Activated CD8-positive, alpha-beta T cell treated with anti-CD3 and anti-CD28 coated beads for 36 hours (primary cell): Measurements from ENCODE around the gene NCAPH2. TPM values are rescaled to one million over a fixed set of nuclear protein-coding genes. Genes with fewer than 3 reads are reported as not detected.
A peak's percentile ranks its signal among the peaks of the same experiment; 100 is the strongest.

Source experiments
- ATAC-seq: fragments of 200-7000 bp; cut with Tn5 transposase; one replicate; pipeline ENCODE4 v1.10.0; 2021; ENCODE audit warnings: mild to moderate bottlenecking, moderate library complexity
- CTCF ChIA-PET: fragments of 350-600 bp; sonication (Branson Sonifier 250); formaldehyde crosslinking; loops from one replicate; lab custom pipeline; 2021; ENCODE audit warnings: antibody characterized with exemption; lab: Charles Lee
- POLR2A ChIA-PET: fragments of 350-600 bp; sonication (Branson Sonifier 250); formaldehyde crosslinking; loops from one replicate; lab custom pipeline; 2021; ENCODE audit warnings: antibody characterized with exemption; lab: Charles Lee
- DNase-seq: peaks from one replicate; pipeline ENCODE4 v3.0.0-alpha.2; 2020
- H3K27ac Mint-ChIP-seq: one replicate; pipeline ENCODE4 v1.8.0; 2021; ENCODE audit warnings: mild to moderate bottlenecking, mixed read lengths
- H3K27me3 Mint-ChIP-seq: one replicate; pipeline ENCODE4 v1.8.0; 2021; ENCODE audit warnings: mixed read lengths
- H3K36me3 Mint-ChIP-seq: one replicate; pipeline ENCODE4 v1.8.0; 2021; ENCODE audit warnings: low read depth, mixed read lengths
- H3K4me1 Mint-ChIP-seq: one replicate; pipeline ENCODE4 v1.8.0; 2021; ENCODE audit warnings: low read depth, mixed read lengths
- H3K4me3 Mint-ChIP-seq: one replicate; pipeline ENCODE4 v1.8.0; 2021; ENCODE audit warnings: mild to moderate bottlenecking, moderate library complexity, mixed read lengths
- H3K9me3 Mint-ChIP-seq: one replicate; pipeline ENCODE4 v1.8.0; 2021; ENCODE audit warnings: mixed read lengths
- intact Hi-C: fragments of 100-400 bp; cut with micrococcal nuclease; formaldehyde crosslinking; loops from one replicate; pipeline ENCODE4 v1.10.0; 2022
- total RNA-seq, 2 experiments: library from RNA; stranded (reverse); gene quantifications; one replicate each; pipeline ENCODE4 v1.2.3, GENCODE V29; 2021
- TF ChIP-seq, protein P1 (sequence below): fragments of 200-600 bp; IDR thresholded peaks from one replicate; pipeline ENCODE4 v1.8.0; 2022; ENCODE audit warnings: antibody characterized with exemption, mild to moderate bottlenecking

Gene NCAPH2
- total RNA-seq, 2 experiments from 2014 or later: 121 to 126 TPM

DNA sequence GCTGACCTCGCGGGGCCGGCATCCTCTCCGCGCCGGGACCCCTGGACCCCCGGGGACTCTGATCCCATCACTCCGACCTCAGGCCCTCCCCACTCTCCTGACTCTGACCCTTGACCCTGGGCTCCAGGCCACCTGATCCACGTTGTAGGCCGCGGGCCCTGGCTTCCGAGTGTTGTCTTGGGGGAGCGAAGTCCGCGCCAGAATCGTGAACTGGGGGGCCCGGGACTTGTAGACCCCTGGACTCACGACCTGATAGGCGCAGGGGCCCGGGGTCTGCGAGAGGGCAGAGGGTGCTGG is 22.5 kb downstream of the NCAPH2 start:
- Mint-ChIP-seq H3K4me3 (peak overlapping the region; percentile 89), H3K36me3 (peaks cover 20% of the 10 kb centered on the region), H3K27ac (peak overlapping the region; percentile 98), H3K27me3 (no peaks in the 10 kb centered on the region), H3K4me1 (peaks cover 36% of the 10 kb centered on the region), H3K9me3 (no peaks in the 10 kb centered on the region)
- intact Hi-C loops: no loop called here
- ChIA-PET POLR2A (interaction anchor here (0.6 to 2.9 kb wide), 4 partner anchors 10 to 61 kb away, joined by 3 to 20 read pairs (median 8); no protein-coding TSS in a partner anchor), CTCF (no interaction called here)
- TF ChIP-seq, protein P1, sequence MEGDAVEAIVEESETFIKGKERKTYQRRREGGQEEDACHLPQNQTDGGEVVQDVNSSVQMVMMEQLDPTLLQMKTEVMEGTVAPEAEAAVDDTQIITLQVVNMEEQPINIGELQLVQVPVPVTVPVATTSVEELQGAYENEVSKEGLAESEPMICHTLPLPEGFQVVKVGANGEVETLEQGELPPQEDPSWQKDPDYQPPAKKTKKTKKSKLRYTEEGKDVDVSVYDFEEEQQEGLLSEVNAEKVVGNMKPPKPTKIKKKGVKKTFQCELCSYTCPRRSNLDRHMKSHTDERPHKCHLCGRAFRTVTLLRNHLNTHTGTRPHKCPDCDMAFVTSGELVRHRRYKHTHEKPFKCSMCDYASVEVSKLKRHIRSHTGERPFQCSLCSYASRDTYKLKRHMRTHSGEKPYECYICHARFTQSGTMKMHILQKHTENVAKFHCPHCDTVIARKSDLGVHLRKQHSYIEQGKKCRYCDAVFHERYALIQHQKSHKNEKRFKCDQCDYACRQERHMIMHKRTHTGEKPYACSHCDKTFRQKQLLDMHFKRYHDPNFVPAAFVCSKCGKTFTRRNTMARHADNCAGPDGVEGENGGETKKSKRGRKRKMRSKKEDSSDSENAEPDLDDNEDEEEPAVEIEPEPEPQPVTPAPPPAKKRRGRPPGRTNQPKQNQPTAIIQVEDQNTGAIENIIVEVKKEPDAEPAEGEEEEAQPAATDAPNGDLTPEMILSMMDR: no peak
- ATAC-seq (peak; percentile 3), DNase-seq (no peak)

DNA sequence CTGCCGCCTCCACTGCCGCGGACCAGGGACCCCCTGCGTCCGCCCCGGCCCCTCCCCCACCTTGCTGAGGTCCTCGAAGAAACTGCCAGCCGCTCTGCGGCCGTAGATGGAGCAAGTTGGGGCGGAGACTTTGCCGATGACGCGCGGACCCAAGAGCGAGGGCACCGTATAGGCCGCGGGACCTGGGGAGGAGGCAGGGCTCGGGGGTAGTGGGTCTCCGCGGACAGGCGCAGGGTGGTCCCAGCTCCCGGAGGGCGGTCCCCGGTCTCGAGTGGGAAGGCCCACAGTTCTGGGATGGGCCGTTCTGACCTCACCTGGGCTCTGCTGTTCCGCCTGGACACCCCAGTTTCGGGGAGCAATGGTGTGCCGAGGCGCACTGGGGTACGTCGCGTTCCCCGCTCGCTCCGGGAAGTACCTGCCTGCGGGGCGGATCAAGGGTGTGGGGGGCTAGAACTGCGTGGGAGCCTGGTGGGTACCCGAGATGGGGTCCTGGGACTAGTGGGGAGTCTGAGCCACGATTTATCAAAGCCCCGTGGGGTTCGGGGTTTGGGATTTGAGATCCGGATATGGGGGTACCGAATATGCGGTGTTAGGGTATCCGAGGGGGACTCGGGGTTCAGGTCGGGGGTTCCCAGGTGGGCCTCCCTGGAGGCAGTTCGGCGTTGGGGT is 23.0 kb downstream of the NCAPH2 start:
- peak; percentile 51 for ATAC-seq
- POLR2A ChIA-PET: interaction anchor here (0.6 to 2.9 kb wide), 10 partner anchors 9 to 91 kb away, joined by 3 to 20 read pairs (median 6); partner anchors contain the start of genes KLHDC7B, LMF2 and NCAPH2
- H3K4me1 Mint-ChIP-seq: peaks cover 36% of the 10 kb centered on the region

DNA sequence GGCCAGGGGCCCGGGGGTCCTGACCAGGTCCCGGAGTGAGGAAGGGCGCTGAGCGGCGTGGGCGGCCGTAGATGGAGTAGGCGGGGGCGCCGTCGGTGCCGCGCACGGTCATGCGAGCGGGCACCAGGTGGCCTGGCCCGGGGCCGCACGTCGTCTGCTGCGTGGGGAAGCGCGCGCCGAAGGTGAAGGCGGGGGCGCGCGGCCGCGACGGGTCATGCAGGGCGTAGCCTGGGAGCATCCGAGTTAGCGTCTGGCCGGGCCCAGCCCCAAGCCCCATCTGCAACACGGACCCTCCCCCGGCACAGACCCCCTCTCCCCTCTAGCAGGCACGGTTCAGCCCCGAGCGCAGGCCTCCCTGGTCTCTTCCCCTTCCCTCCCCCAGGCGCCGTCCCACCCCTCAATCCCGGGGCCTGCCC is 23.5 kb downstream of the NCAPH2 start:
- Mint-ChIP-seq H3K27me3 (no peaks in the 10 kb centered on the region), H3K4me3 (peak overlapping the region; percentile 89), H3K36me3 (peaks cover 20% of the 10 kb centered on the region), H3K9me3 (no peaks in the 10 kb centered on the region), H3K27ac (peak overlapping the region; percentile 98), H3K4me1 (peaks cover 36% of the 10 kb centered on the region)
- intact Hi-C loops: no loop called here
- ATAC-seq (peak; percentile 38), DNase-seq (peak; percentile 85)
- ChIA-PET CTCF (interaction anchor here (1.3 to 1.7 kb wide), 2 partner anchors 16 to 90 kb away, joined by 6 to 7 read pairs; no protein-coding TSS in a partner anchor), POLR2A (interaction anchor here (0.9 to 2.9 kb wide), 11 partner anchors 9 to 90 kb away, joined by 3 to 20 read pairs (median 5); partner anchors contain the start of genes KLHDC7B, LMF2 and NCAPH2)
- TF ChIP-seq, protein P1: no peak

More for the DNA sequence above, 23.0 kb downstream of the NCAPH2 start:
- Mint-ChIP-seq H3K27ac (peak overlapping the region; percentile 98), H3K27me3 (no peaks in the 10 kb centered on the region), H3K4me3 (peak overlapping the region; percentile 89), H3K9me3 (no peaks in the 10 kb centered on the region), H3K36me3 (peaks cover 20% of the 10 kb centered on the region)
- DNase-seq: peak; percentile 93
- CTCF ChIA-PET: interaction anchor here (1.3 to 1.7 kb wide), 2 partner anchors 17 to 90 kb away, joined by 6 to 7 read pairs; no protein-coding TSS in a partner anchor
- intact Hi-C loops: no loop called here
- TF ChIP-seq, protein P1: no peak

DNA sequence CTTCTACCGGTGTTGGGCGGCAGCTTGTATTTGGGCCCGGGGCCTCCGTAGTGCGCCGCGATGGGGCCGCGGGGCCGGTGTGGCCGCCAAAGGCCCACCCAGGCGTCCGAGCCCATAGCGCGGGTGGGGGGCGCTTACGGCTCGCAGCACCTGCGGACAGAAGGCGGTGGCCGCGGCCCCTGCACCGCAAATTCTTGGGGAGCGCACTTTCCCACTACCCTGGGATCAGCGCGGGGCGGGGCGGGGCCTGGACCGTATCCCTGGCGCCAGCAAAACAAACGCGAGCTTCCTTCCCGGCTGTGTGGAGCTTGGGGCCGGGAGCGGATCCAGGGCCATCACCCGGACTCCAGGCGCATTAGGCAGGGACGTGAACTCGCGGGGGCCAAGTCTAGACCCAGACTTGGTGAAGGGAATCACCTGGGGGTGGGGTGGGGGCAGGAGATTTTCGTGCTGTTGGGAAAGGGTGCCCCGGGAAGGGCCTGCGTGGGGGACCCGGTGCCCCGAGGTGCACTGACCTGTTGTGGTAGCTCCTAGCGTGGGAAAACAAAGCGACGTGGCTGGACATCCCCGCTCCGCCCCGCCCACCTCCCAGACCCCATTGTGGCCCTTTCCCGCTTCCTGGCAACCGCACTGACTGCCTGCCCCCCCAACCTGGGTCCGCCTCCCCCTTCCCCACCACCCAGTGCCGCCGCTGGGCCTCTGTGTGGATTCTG is 24.1 kb downstream of the NCAPH2 start:
- ATAC-seq: no peak
- CTCF ChIA-PET: interaction anchor here (1.3 to 1.7 kb wide), 3 partner anchors 13 to 89 kb away, joined by 6 to 7 read pairs (median 6); partner anchors contain the start of gene KLHDC7B
- H3K9me3 Mint-ChIP-seq: no peaks in the 10 kb centered on the region
- POLR2A ChIA-PET: interaction anchor here (0.9 to 2.9 kb wide), 11 partner anchors 8 to 90 kb away, joined by 3 to 20 read pairs (median 5); partner anchors contain the start of genes KLHDC7B, LMF2 and NCAPH2
- no peak for DNase-seq
- TF ChIP-seq, protein P1: no peak
- peak overlapping the region; percentile 98 for H3K27ac Mint-ChIP-seq
- peaks cover 18% of the 10 kb centered on the region for H3K36me3 Mint-ChIP-seq
- intact Hi-C loops: no loop called here
- H3K4me3 Mint-ChIP-seq: peak overlapping the region; percentile 89
- peaks cover 32% of the 10 kb centered on the region for H3K4me1 Mint-ChIP-seq
- no peaks in the 10 kb centered on the region for H3K27me3 Mint-ChIP-seq
